Activated CD4-positive, alpha-beta T cell treated with anti-CD3 and anti-CD28 coated beads for 1 hour (primary cell): ENCODE measurements around the gene NIT2.

Source experiments
- DNase-seq: peaks from one replicate; pipeline ENCODE4 v3.0.0-alpha.2; 2020

NIT2 gene

DNA sequence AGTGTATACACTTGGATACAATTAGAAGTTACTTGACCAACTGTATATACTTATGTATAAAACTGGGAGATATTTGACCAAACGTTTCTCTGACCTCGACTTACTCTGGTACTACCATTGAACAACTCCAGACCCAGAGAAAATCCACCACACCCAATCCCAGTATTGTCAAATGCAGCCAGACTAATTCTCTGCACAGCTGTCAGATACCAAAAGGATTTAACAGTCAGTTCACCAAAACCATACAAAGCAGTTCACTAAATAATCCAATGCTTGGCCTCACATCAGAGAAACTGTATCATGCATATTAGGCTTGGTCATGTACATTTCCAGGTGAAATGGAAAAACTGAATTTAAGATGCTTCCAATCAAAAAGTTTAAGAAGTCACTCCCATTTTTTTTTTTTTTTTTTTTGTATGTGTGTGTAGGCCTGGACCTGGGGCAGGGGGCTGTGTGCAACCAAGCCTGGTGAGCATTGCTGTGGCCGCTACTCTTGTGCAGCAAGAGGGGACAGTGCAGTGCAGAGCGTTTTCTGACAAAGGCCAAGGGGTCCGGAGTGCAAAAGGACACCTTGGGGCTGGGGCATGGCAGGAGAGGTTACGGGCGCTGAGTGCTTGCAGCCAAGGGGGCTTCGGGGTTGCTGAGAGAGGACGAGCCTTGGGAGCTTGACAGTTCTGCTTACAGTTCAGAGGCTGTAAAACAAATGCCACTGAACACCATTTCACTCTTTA, 64.9 kb downstream of the NIT2 start:
- DNase-seq = no peak

DNA sequence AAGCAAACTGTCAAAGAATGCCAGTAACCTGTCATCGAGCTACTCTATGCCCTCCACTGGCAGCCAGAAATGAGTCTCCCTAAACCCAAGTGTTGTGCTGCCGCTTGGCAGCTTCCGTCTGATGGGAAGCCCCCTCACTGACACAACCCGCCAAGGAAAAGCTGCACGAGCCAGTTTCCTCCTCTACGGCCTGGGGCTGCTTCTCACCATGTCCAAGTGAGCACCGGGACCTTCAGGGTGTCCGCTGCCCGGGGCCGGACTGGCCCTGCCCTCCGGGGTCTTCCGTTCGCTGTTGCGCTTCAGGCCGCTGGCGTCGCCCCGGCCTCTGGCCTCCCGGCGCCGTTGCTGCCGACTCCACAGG, 65.8 kb downstream of the NIT2 start:
- no peak for DNase-seq

GRCh38 chr3:100400780-100401673, 66.5 kb downstream of the NIT2 start, which contains the start of the genes LNP1 and TOMM70:
Gene LNP1 (plus strand): TSS chr3:100401539. CDS start chr3:100429730, 28,191 bp downstream.
Gene TOMM70 (minus strand): TSS chr3:100401089. CDS start chr3:100400949, 140 bp downstream.
- peak; percentile 87 for DNase-seq

DNA sequence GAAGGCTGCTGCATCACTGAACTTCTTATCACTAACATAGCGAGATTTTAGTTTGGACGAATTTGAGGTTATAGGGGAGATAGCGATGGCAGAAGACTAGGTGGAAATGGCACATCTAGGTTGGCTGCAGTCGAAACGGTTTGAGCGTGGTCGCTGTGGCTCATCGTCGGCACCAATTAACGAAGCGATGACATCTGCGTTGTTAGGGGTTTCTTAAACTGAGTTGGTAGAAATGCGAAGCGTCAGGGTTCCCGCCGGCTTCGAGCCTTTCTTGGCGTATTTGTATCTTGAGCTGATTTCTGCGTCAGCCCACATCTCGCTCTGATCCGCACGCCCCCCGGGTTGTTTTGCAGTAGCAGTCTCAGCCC, 67.1 kb downstream of the NIT2 start:
- DNase-seq = peak; percentile 31

DNA sequence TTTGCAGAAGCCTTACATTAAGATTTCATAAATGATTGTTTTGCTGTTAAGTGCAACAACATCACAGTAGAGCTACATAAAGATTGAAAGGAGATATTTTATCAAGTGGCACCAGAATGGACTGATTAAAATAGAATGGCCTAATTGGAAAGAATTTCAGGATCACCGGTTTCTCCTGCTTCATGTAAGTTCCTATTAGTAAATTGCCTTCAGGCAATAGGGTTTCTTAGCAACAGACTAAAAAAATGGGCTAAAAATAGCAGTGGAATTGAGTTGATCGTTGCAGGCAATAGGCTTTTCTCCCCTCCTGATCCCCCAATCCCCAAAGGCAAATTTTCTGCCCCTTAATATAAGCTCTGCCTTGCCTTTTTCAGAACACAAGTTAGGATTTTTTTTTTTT, 67.7 kb downstream of the NIT2 start:
- no peak for DNase-seq

- DNase-seq = no peak
Observed at GRCh38 chr3:100402891-100403290, 68.3 kb downstream of the NIT2 start.

DNA sequence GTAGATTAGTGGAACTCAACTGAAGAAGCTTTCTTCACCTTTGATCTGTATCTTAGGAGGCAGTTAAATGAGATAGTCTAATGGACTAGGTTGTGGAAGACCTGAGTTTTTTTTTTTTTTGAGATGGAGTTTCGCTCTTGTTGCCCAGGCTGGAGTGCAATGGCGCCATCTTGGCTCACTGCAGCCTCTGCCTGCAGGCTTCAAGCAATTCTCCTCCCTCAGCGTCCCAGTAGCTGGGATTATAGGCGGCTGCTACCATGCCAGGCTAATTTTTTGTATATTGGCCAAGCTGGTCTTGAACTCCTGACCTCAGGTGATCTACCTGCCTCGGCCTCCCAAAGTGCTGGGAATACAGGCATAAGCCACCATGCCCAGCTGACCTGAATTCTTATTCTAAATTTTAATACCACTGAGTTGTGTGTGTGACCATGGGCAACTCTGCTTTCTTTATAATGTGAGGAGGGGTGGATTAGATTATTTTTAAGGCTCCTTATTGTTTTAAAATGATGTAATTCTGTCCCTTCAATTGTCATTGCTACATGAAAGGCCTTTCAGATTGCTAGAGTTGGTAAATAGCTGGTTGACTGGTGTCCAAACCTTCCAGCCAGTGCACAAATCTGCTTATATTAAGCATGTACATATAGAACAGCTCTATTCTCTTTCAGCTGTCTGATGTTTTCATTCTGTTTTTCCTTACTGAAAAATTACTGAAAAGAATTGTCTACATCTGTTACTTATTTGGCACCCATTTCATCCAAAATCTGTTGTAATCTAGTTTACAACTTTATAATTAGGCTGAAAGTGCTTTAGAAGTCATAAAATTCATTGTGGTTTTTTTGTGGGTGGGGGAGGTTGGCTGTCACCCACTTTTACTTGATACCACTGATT, 69.0 kb downstream of the NIT2 start:
- DNase-seq = no peak

- DNase-seq = no peak
Observed at GRCh38 chr3:100404250-100404548, 69.6 kb downstream of the NIT2 start.

GRCh38 chr3:100407164-100407563, 72.6 kb downstream of the NIT2 start:
- no peak for DNase-seq

GRCh38 chr3:100407977-100408532, 73.5 kb downstream of the NIT2 start:
- DNase-seq = no peak
